Adipocyte (in vitro differentiated cells): ENCODE results near the gene VRK3.

ENCODE experiments used
- DNase-seq: peaks from one replicate; pipeline ENCODE4 v3.0.0-alpha.2; 2015; ENCODE audit warnings: low read depth
- H3K27me3 ChIP-seq: replicated peaks from 2 replicates; pipeline ENCODE4 v1.7.0; 2013; ENCODE audit warnings: mild to moderate bottlenecking, low read length, moderate library complexity; ENCODE audit not compliant: control insufficient read depth, insufficient read depth
- H3K36me3 ChIP-seq: 2 replicates; pipeline ENCODE4 v1.7.0; 2013; ENCODE audit warnings: low read length, mild to moderate bottlenecking, moderate library complexity; ENCODE audit not compliant: control insufficient read depth, insufficient read depth, severe bottlenecking
- H3K4me1 ChIP-seq: 2 replicates; pipeline ENCODE4 v1.7.0; 2013; ENCODE audit warnings: mild to moderate bottlenecking, low read length, moderate library complexity; ENCODE audit not compliant: control insufficient read depth, insufficient read depth
- H3K4me3 ChIP-seq: 2 replicates; pipeline ENCODE4 v1.7.0; 2013; ENCODE audit warnings: mild to moderate bottlenecking, low read length, moderate library complexity
- H3K9ac ChIP-seq: 2 replicates; pipeline ENCODE4 v1.7.0; 2013; ENCODE audit warnings: mild to moderate bottlenecking, low read length, moderate library complexity
- H3K9me3 ChIP-seq: 2 replicates; pipeline ENCODE4 v1.7.0; 2013; ENCODE audit warnings: mild to moderate bottlenecking, low read length, moderate library complexity; ENCODE audit not compliant: control insufficient read depth

The VRK3 gene

DNA sequence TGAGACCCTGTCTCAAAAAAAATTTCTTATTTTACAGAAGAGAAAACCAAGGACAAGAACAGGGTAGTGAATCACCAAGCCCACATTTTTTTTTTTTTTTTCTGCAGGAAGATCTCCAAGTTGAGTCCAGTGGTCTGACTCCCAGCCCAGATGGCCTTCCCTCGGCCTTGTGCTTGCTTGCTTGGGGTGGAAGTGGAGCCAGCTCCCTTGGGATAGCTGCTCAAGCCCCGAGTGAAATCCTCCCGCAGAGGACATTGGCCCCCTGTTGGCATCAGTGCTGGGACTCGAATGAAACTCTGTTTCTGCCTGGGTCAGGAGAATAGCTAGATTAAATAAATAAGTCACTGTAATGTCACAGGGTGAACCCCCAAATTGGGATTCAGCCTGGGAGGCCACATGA lies 86.5 kb downstream of the VRK3 start:
- Histone ChIP-seq H3K4me1 (no peaks in the 10 kb centered on the region), H3K36me3 (no peaks in the 10 kb centered on the region), H3K9ac (no peak overlapping the region), H3K27me3 (peaks cover 12% of the 10 kb centered on the region), H3K9me3 (no peaks in the 10 kb centered on the region), H3K4me3 (no peak overlapping the region)
- no peak for DNase-seq

DNA sequence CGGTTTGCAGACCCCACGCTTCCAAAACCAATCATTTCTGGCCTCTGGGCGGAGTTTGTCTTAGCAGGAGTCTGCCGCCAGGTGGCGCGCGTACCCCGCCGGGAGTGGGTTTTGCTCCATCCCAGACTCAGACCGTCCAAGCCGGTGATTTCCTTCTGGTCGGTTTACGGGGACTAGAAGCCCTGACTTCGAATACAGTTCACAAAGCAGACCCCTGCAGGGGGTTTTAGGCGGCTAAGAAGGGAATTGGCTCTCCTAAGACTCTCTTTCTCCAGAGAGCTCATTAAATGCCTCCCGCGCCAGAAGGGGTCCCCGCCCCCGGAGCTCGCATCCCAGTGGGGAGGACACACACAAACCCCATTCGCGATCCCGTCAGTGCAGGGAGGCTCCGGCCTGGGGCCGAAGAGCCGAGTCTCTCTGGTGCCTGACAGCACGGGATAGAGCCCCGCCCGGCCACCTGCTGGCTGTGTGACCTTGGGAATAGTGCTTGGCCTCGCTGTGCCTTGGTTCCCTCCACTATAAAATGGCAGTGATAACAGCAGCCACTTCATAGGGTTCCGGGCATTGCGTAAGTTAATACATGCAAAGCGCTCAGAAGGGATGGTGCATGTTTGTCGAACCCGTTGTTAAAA lies 87.3 kb downstream of the VRK3 start:
- peaks cover 4% of the 10 kb centered on the region for H3K27me3 ChIP-seq
- peaks cover 6% of the 10 kb centered on the region for H3K36me3 ChIP-seq
- no peak overlapping the region for H3K9ac ChIP-seq
- no peaks in the 10 kb centered on the region for H3K9me3 ChIP-seq
- peak; percentile 89 for DNase-seq
- H3K4me1 ChIP-seq, result no peaks in the 10 kb centered on the region
- peak overlapping the region; percentile 28 for H3K4me3 ChIP-seq

DNA sequence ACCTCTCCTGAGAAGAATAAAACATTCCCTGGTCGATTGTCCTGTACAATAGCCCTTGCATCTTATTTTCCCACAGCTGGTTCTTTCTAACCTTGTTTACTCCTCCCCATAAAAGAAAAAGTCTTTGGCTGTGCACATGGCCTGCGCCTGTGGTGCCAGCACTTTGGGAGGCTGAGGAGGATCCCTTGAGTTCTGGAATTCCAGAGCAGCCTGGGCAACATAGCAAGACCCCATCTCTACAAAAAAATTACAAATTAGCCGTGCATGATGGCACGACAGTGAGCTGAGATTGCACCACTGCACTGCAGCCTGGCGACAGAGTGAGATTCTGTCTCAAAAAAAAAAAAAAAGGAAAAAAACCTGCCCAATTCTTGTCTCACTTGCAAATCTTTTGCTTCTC lies 88.6 kb downstream of the VRK3 start:
- no peak overlapping the region for H3K9ac ChIP-seq
- no peak for DNase-seq
- H3K27me3 ChIP-seq, result no peaks in the 10 kb centered on the region
- peaks cover 16% of the 10 kb centered on the region for H3K36me3 ChIP-seq
- no peak overlapping the region for H3K4me3 ChIP-seq
- H3K4me1 ChIP-seq, result no peaks in the 10 kb centered on the region
- H3K9me3 ChIP-seq, result no peaks in the 10 kb centered on the region

DNA sequence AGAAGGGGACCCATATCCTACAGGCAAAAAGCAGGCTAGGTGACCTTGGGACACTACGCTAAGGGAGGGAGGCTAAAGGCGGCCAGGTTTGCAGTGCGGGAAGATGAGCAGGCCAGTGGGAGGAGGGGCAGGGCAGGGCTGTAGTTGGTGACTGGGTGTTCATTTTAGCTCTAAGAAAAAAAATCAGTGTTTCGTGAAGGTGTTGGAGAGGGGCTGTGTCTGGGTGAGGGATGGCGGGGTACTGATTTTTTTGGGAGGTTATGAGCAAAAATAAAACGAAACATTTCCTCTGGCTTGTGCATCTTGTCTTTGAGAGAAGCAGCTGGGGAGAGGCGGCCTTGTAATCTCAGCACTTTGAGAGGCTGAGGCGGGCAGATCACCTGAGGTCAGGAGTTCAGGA lies 91.5 kb downstream of the VRK3 start:
- no peak for DNase-seq
- H3K27me3 ChIP-seq, result no peaks in the 10 kb centered on the region
- H3K36me3 ChIP-seq, result peaks cover 24% of the 10 kb centered on the region
- H3K4me1 ChIP-seq, result peaks cover 4% of the 10 kb centered on the region
- H3K9ac ChIP-seq, result no peak overlapping the region
- H3K9me3 ChIP-seq, result no peaks in the 10 kb centered on the region
- H3K4me3 ChIP-seq, result no peak overlapping the region

DNA sequence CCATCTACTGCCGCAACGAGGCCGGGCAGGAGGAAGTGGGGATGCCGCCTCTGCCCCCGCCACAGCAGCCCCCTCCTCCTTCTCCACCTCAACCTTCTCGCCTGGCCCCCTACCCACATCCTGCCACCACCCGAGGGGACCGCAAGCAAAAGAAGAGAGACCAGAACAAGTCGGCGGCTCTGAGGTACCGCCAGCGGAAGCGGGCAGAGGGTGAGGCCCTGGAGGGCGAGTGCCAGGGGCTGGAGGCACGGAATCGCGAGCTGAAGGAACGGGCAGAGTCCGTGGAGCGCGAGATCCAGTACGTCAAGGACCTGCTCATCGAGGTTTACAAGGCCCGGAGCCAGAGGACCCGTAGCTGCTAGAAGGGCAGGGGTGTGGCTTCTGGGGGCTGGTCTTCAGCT lies 92.4 kb downstream of the VRK3 start:
- no peaks in the 10 kb centered on the region for H3K9me3 ChIP-seq
- H3K27me3 ChIP-seq, result no peaks in the 10 kb centered on the region
- no peak overlapping the region for H3K9ac ChIP-seq
- no peak for DNase-seq
- H3K36me3 ChIP-seq, result peaks cover 24% of the 10 kb centered on the region
- no peak overlapping the region for H3K4me3 ChIP-seq
- H3K4me1 ChIP-seq, result peaks cover 7% of the 10 kb centered on the region

DNA sequence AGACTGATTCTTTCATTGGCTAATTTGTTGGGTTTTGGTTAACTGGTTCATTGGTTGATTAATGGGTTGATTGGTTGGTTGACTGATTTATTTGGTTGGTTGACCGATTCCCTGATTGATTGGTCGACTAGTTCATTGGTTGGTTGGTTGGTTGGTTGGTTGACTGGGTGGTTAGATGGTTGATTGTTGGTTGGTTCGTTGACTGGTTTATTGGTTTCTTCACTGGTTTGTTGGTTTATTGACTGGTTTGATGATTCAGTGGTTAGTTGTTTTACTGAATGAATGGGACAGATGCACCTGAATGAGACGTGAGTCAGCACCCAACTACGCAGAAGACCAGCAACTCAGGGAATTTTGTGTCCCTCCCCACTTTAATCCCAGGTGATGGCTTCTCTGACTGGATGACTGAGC lies 93.1 kb downstream of the VRK3 start:
- Histone ChIP-seq H3K4me3 (peak overlapping the region; percentile 97), H3K9ac (no peak overlapping the region), H3K27me3 (no peaks in the 10 kb centered on the region), H3K4me1 (peaks cover 12% of the 10 kb centered on the region), H3K36me3 (peaks cover 28% of the 10 kb centered on the region), H3K9me3 (no peaks in the 10 kb centered on the region)
- DNase-seq, result no peak

DNA sequence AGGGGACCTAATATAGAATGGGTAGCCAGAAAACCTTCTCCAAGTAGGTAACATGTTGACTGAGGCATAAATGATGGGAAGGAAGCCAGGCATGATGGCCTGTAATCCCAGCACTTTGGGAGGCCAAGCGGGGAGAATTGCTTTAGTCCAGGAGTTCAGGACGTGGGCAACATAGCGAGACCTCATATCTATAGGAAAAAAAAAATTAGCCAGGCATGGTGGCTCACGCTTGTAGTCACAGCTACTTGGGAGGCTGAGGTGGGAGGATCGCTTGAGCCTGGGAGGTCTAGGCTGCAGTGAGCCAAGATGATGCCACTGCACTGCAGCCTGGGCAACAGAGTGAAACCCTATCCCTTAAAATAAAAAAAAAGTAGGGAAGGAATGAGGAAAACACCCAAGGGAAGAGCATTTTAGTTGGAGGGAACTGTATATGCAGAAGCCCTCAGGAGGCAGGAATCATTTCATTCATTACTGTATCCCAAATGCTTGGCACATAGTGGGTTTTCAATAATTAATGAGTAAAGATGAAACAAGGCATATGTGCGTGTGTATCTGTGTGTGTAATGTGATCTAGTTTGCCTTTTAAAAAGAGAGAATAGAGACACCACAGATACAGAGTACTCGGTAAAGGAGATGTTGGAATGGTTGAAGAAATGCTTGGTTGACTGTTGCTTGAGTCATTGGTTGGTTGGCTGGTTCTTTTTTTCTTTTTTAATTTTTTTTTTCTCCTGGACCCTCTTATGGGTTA lies 93.7 kb downstream of the VRK3 start:
- no peak for DNase-seq
- Histone ChIP-seq H3K4me1 (peaks cover 12% of the 10 kb centered on the region), H3K36me3 (peaks cover 31% of the 10 kb centered on the region), H3K9ac (no peak overlapping the region), H3K27me3 (no peaks in the 10 kb centered on the region), H3K9me3 (no peaks in the 10 kb centered on the region), H3K4me3 (peak overlapping the region; percentile 97)

DNA sequence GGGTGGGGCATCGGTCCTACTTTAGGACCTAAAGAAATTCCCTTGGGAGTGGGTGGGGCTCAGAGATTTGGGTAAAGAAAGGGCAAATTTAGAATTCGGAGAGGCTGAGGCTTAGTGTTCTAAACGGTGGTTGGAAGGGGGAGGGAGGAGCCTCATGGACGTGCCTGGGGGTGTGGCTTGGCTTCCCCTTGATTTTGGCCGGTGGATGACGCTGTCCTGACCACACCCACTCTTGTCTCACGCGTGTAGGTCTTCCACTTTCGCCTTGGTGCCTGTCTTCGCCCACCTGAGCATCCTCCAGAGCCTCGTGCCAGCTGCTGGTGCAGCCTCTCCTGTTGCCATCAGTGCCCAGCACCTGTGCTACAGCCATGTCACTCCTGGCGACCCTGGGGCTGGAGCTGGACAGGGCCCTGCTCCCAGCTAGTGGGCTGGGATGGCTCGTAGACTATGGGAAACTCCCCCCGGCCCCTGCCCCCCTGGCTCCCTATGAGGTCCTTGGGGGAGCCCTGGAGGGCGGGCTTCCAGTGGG lies 94.6 kb downstream of the VRK3 start:
- Histone ChIP-seq H3K4me1 (peaks cover 12% of the 10 kb centered on the region), H3K36me3 (peaks cover 31% of the 10 kb centered on the region), H3K9me3 (no peaks in the 10 kb centered on the region), H3K4me3 (peak overlapping the region; percentile 97), H3K9ac (peak overlapping the region; percentile 46), H3K27me3 (no peaks in the 10 kb centered on the region)
- DNase-seq, result peak; percentile 24

DNA sequence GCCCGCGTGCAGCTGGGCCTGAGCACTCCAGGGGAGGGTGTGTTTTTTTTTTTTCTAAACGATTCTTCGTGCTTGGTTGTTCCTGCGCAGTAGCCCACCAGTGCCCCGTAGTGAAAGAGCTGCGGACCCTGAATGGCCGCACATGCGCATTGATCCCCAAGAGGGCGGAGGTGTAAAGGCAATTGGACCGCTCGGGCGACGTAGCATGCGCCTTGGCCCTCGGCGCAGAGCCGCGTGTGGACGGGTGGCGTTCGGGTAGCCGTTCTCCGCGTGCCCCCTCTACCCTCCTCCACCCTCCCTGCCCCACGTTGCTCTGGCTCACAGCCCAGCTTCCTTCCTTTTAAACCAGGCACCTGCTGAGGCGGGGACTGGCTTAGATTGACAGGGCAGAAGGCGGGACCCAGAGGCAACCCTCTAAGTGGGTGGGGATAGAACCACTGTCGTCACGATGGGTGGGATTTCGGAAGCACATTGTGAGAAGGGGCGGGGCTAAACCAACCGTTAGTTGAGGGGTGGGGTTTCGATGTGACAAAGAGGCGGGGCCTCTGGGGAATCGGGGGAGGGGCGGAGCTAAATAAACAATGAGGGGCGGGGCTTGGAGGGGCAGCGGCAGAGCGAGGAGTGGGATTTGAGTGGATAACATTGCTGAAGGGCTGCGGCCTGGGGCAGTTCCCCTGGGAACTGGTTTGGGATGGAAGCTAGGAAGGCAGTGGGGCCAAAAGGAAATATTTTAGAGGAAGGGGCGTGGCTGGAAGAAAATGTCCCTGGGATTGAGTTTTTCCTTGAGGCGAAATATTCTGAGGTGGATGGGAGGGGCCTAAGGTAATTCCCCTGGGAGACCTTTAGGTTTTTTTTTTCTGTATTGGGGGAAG lies 95.3 kb downstream of the VRK3 start:
- no peaks in the 10 kb centered on the region for H3K27me3 ChIP-seq
- DNase-seq, result peak; percentile 98
- H3K4me1 ChIP-seq, result peaks cover 13% of the 10 kb centered on the region

DNA sequence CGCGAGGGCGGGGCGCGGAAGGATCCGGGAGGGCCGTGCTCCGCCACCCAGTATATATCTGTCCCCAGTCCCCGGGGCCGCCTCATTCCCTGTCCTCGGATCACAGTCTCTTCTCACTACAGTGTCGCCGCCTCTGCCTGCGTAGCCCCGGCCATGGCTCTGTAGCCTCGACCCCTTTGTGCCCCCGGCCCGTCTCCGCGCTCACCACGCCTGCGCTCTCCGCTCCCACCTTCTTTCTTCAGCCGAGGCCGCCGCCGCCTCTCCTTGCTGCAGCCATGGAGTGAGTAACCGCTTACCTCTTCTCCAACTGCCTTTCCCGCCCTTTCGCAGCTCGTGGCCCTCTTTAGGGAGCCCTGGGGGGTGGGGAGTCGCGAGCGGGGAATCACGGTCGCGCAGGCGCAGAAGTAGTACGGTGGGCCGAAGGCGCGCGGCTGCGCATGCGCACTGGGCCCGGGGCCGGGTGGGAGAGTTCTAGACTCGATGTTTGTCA lies 96.0 kb downstream of the VRK3 start, which contains the start of the genes ATF5 and NUP62:
Gene ATF5, plus strand, starts transcription at position 85 of the 490 bp plus-strand sequence. CDS start 1,646 bp downstream, outside the sequence.
Gene NUP62, minus strand, starts transcription at position 384 of the 490 bp plus-strand sequence. CDS start 19,697 bp downstream, outside the sequence.
- Histone ChIP-seq H3K27me3 (no peaks in the 10 kb centered on the region), H3K9ac (peak within 1 kb of the TSS; percentile 93), H3K9me3 (no peaks in the 10 kb centered on the region), H3K36me3 (peaks cover 31% of the 10 kb centered on the region), H3K4me1 (peaks cover 20% of the 10 kb centered on the region), H3K4me3 (peak within 1 kb of the TSS; percentile 97)
- peak; percentile 92 for DNase-seq

More for the DNA sequence above, 95.3 kb downstream of the VRK3 start:
- Histone ChIP-seq H3K9ac (peak overlapping the region; percentile 93), H3K9me3 (no peaks in the 10 kb centered on the region), H3K4me3 (peak overlapping the region; percentile 97), H3K36me3 (peaks cover 31% of the 10 kb centered on the region)
